GM23338 (cell line): ENCODE measurements around the gene IER5. TPM values are rescaled to one million over a fixed set of nuclear protein-coding genes. Genes with fewer than 3 reads are reported as not detected.

Experiments
- ATAC-seq: fragments of 200-7000 bp; cut with Tn5 transposase; 3 replicates; pipeline ENCODE4 v1.9.1; 2020
- DNase-seq: peaks from one replicate; pipeline ENCODE4 v3.0.0-alpha.2; 2015; ENCODE audit warnings: low spot score
- H2AFZ ChIP-seq: fragments of 200-600 bp; sonication (generic); 2 replicates; pipeline ENCODE4 v1.8.0; 2016; ENCODE audit warnings: antibody characterized with exemption, mild to moderate bottlenecking, moderate library complexity
- H3F3A ChIP-seq: fragments of 200-600 bp; sonication (generic); replicated peaks from 2 replicates; pipeline ENCODE4 v1.8.0; 2017; ENCODE audit warnings: antibody characterized with exemption, mixed run types, low read depth
- H3K27ac ChIP-seq: fragments of 200-600 bp; sonication (generic); 2 replicates; pipeline ENCODE4 v1.6.1; 2016; ENCODE audit warnings: low read depth
- H3K27me3 ChIP-seq: fragments of 200-600 bp; sonication (generic); 2 replicates; pipeline ENCODE4 v1.8.0; 2016; ENCODE audit warnings: mild to moderate bottlenecking, mixed run types, moderate library complexity; ENCODE audit not compliant: insufficient read depth
- H3K36me3 ChIP-seq: fragments of 200-600 bp; sonication (generic); 2 replicates; pipeline ENCODE4 v1.8.0; 2016; ENCODE audit warnings: mild to moderate bottlenecking; ENCODE audit not compliant: insufficient read depth
- H3K4me1 ChIP-seq: fragments of 200-600 bp; sonication (generic); 2 replicates; pipeline ENCODE4 v1.8.0; 2016; ENCODE audit warnings: mild to moderate bottlenecking, moderate library complexity; ENCODE audit not compliant: insufficient read depth
- H3K4me2 ChIP-seq: fragments of 200-600 bp; sonication (generic); 2 replicates; pipeline ENCODE4 v1.7.1; 2017; ENCODE audit warnings: mixed run types
- H3K4me3 ChIP-seq: fragments of 200-600 bp; sonication (generic); 2 replicates; pipeline ENCODE4 v1.6.1; 2016; ENCODE audit warnings: mixed run types
- H3K79me2 ChIP-seq: fragments of 200-600 bp; sonication (generic); replicated peaks from 2 replicates; pipeline ENCODE4 v1.8.0; 2017; ENCODE audit warnings: mild to moderate bottlenecking; ENCODE audit not compliant: insufficient read depth
- H3K9me2 ChIP-seq: fragments of 200-600 bp; sonication (generic); 2 replicates; pipeline ENCODE4 v1.8.0; 2017; ENCODE audit not compliant: insufficient read depth
- H4K20me1 ChIP-seq: fragments of 200-600 bp; sonication (generic); replicated peaks from 2 replicates; pipeline ENCODE4 v1.8.0; 2017; ENCODE audit warnings: mild to moderate bottlenecking; ENCODE audit not compliant: insufficient read depth
- H3K27ac Mint-ChIP-seq: 2 replicates; pipeline ENCODE4 v1.8.0; 2020; ENCODE audit warnings: inconsistent platforms, mild to moderate bottlenecking, moderate library complexity, mixed read lengths
- H3K27me3 Mint-ChIP-seq: 3 replicates; pipeline ENCODE4 v1.8.0; 2022; ENCODE audit warnings: low read depth, mild to moderate bottlenecking, moderate library complexity, mixed read lengths, inconsistent platforms; ENCODE audit not compliant: insufficient read depth, poor library complexity
- H3K36me3 Mint-ChIP-seq: 3 replicates; pipeline ENCODE4 v1.8.0; 2021; ENCODE audit warnings: low read depth, mild to moderate bottlenecking, inconsistent platforms, moderate library complexity, mixed read lengths
- H3K4me1 Mint-ChIP-seq: 3 replicates; pipeline ENCODE4 v1.8.0; 2020; ENCODE audit warnings: mild to moderate bottlenecking, inconsistent platforms, mixed read lengths
- H3K4me3 Mint-ChIP-seq: 3 replicates; pipeline ENCODE4 v1.8.0; 2021; ENCODE audit warnings: moderate library complexity, mild to moderate bottlenecking, inconsistent platforms, mixed read lengths
- H3K9me3 Mint-ChIP-seq: 3 replicates; pipeline ENCODE4 v1.8.0; 2020; ENCODE audit warnings: moderate library complexity, mild to moderate bottlenecking, inconsistent platforms, mixed read lengths
- CREB1 ChIP-seq: fragments of 250-450 bp; sonication (Bioruptor Pico); IDR thresholded peaks from 2 replicates; pipeline ENCODE4 v1.5.0; 2020; ENCODE audit warnings: low read depth, mild to moderate bottlenecking, moderate library complexity
- EZH2 ChIP-seq: fragments of 200-600 bp; sonication (generic); IDR thresholded peaks from one replicate; pipeline ENCODE4 v1.8.0; 2017; ENCODE audit warnings: antibody characterized with exemption, mild to moderate bottlenecking, low read depth; ENCODE audit not compliant: unreplicated experiment
- EZH2phosphoT487 ChIP-seq: fragments of 200-600 bp; sonication (generic); IDR thresholded peaks from one replicate; pipeline ENCODE4 v1.8.1; 2018; ENCODE audit warnings: antibody characterized with exemption; ENCODE audit not compliant: unreplicated experiment
- JUNB ChIP-seq: IDR thresholded peaks from one replicate; pipeline ENCODE4 v1.6.1; 2016; ENCODE audit warnings: antibody characterized with exemption; ENCODE audit not compliant: unreplicated experiment
- NANOG ChIP-seq: IDR thresholded peaks from 2 replicates; pipeline ENCODE4 v1.6.1; 2016; ENCODE audit warnings: antibody characterized with exemption, borderline replicate concordance
- POLR2AphosphoS5 ChIP-seq: IDR thresholded peaks from 2 replicates; pipeline ENCODE4 v1.6.1; 2016; ENCODE audit warnings: antibody characterized with exemption, low read depth
- STAT1 ChIP-seq: IDR thresholded peaks from one replicate; pipeline ENCODE4 v1.6.1; 2016; ENCODE audit warnings: antibody characterized with exemption; ENCODE audit not compliant: unreplicated experiment
- ZNF114 ChIP-seq: fragments of 250-450 bp; sonication (Bioruptor Pico); IDR thresholded peaks from 2 replicates; pipeline ENCODE4 v1.5.0; 2020; ENCODE audit warnings: mild to moderate bottlenecking, moderate library complexity
- ZNF331 ChIP-seq: fragments of 250-450 bp; sonication (Bioruptor Pico); IDR thresholded peaks from 2 replicates; pipeline ENCODE4 v1.5.0; 2020; ENCODE audit warnings: low read depth, mild to moderate bottlenecking, moderate library complexity
- polyA plus RNA-seq: library from polyadenylated mRNA; unstranded; fragments of >200 nt; fragmentation: Nextera tagmentation; extraction: Ambion mirVana; gene quantifications from 2 replicates; pipeline ENCODE4 v1.2.1, GENCODE V29; 2016
- total RNA-seq: library from RNA; depleted of rRNA; stranded (reverse); fragments of >200 nt; shearing (Covaris generic); gene quantifications from 2 replicates; pipeline ENCODE4 v1.2.3, GENCODE V29; 2014
- TF ChIP-seq, protein P1 (sequence below): IDR thresholded peaks from one replicate; pipeline ENCODE4 v1.6.1; 2018; ENCODE audit warnings: antibody characterized with exemption; ENCODE audit not compliant: unreplicated experiment
- TF ChIP-seq, protein P2 (sequence below): IDR thresholded peaks from 2 replicates; pipeline ENCODE4 v1.6.1; 2016; ENCODE audit warnings: antibody characterized with exemption
- TF ChIP-seq, protein P3 (sequence below), 2 experiments: fragments of 200-600 bp in 1 of 2; sonication (generic) in 1 of 2; conservative IDR thresholded peaks; 2 replicates each; pipeline versions ENCODE4 v1.5.1 to v1.6.1; 2016 to 2017; ENCODE audit warnings: antibody characterized with exemption in 2 of 2, low read depth in 2 of 2, mild to moderate bottlenecking in 2 of 2, moderate library complexity in 1 of 2
- TF ChIP-seq, protein P4 (sequence below): fragments of 250-450 bp; sonication (Bioruptor Pico); IDR thresholded peaks from 2 replicates; pipeline ENCODE4 v1.5.0; 2020; ENCODE audit warnings: mild to moderate bottlenecking, moderate library complexity

The IER5 gene
- total and polyA plus RNA-seq, 2 experiments from 2014 or later, result 3.8 to 9.5 TPM

DNA sequence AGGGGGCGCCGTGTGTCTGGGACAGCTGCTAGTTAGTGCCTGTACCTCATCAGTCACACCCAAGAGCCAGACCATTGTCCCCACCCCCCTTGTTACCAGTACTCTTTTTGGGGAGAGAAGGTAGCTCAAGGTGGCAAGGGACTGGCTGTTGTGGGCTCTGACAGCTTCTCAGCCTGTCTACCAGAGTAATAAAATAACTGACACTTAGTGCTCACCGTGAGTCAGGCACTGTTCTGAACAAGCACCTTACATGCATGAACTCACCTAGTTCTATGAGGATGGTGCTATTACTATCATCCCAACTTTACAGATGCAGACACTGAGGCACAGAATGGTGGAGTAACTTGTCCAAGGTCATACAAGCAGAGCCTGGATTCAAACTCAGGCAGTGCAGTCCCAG, 34.7 kb downstream of the IER5 start:
- peaks cover 6% of the 10 kb centered on the region for H3K4me1 ChIP-seq
- H3K79me2 ChIP-seq, result no peaks in the 10 kb centered on the region
- peaks cover 16% of the 10 kb centered on the region for H3K4me1 Mint-ChIP-seq
- H3K9me3 Mint-ChIP-seq, result no peaks in the 10 kb centered on the region; the same call in 2 of the 3 replicates
- ATAC-seq (no peak), DNase-seq (no peak)
- H3K27ac Mint-ChIP-seq, result no peak overlapping the region
- H3K27ac ChIP-seq, result no peak overlapping the region
- H3K36me3 Mint-ChIP-seq, result no peaks in the 10 kb centered on the region
- no peak overlapping the region for H2AFZ ChIP-seq
- peaks cover 7% of the 10 kb centered on the region for H3K27me3 Mint-ChIP-seq
- H4K20me1 ChIP-seq, result no peaks in the 10 kb centered on the region
- H3K4me2 ChIP-seq, result no peak overlapping the region
- TF ChIP-seq ZNF331 (CRISPR knock-in tag), result no peak
- TF ChIP-seq, protein P1, sequence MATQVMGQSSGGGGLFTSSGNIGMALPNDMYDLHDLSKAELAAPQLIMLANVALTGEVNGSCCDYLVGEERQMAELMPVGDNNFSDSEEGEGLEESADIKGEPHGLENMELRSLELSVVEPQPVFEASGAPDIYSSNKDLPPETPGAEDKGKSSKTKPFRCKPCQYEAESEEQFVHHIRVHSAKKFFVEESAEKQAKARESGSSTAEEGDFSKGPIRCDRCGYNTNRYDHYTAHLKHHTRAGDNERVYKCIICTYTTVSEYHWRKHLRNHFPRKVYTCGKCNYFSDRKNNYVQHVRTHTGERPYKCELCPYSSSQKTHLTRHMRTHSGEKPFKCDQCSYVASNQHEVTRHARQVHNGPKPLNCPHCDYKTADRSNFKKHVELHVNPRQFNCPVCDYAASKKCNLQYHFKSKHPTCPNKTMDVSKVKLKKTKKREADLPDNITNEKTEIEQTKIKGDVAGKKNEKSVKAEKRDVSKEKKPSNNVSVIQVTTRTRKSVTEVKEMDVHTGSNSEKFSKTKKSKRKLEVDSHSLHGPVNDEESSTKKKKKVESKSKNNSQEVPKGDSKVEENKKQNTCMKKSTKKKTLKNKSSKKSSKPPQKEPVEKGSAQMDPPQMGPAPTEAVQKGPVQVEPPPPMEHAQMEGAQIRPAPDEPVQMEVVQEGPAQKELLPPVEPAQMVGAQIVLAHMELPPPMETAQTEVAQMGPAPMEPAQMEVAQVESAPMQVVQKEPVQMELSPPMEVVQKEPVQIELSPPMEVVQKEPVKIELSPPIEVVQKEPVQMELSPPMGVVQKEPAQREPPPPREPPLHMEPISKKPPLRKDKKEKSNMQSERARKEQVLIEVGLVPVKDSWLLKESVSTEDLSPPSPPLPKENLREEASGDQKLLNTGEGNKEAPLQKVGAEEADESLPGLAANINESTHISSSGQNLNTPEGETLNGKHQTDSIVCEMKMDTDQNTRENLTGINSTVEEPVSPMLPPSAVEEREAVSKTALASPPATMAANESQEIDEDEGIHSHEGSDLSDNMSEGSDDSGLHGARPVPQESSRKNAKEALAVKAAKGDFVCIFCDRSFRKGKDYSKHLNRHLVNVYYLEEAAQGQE, result no peak
- no peak for TF ChIP-seq NANOG
- no peak for TF ChIP-seq JUNB
- TF ChIP-seq EZH2phosphoT487, result no peak
- TF ChIP-seq STAT1, result no peak
- no peak for TF ChIP-seq EZH2
- no peak for TF ChIP-seq ZNF114
- TF ChIP-seq, protein P2, sequence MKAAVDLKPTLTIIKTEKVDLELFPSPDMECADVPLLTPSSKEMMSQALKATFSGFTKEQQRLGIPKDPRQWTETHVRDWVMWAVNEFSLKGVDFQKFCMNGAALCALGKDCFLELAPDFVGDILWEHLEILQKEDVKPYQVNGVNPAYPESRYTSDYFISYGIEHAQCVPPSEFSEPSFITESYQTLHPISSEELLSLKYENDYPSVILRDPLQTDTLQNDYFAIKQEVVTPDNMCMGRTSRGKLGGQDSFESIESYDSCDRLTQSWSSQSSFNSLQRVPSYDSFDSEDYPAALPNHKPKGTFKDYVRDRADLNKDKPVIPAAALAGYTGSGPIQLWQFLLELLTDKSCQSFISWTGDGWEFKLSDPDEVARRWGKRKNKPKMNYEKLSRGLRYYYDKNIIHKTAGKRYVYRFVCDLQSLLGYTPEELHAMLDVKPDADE, result no peak
- TF ChIP-seq, protein P3, sequence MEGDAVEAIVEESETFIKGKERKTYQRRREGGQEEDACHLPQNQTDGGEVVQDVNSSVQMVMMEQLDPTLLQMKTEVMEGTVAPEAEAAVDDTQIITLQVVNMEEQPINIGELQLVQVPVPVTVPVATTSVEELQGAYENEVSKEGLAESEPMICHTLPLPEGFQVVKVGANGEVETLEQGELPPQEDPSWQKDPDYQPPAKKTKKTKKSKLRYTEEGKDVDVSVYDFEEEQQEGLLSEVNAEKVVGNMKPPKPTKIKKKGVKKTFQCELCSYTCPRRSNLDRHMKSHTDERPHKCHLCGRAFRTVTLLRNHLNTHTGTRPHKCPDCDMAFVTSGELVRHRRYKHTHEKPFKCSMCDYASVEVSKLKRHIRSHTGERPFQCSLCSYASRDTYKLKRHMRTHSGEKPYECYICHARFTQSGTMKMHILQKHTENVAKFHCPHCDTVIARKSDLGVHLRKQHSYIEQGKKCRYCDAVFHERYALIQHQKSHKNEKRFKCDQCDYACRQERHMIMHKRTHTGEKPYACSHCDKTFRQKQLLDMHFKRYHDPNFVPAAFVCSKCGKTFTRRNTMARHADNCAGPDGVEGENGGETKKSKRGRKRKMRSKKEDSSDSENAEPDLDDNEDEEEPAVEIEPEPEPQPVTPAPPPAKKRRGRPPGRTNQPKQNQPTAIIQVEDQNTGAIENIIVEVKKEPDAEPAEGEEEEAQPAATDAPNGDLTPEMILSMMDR (conservative IDR thresholded peaks at IDR 0.05; ENCODE audit: low read depth in 2 of 2), result no peak
- TF ChIP-seq, protein P4, sequence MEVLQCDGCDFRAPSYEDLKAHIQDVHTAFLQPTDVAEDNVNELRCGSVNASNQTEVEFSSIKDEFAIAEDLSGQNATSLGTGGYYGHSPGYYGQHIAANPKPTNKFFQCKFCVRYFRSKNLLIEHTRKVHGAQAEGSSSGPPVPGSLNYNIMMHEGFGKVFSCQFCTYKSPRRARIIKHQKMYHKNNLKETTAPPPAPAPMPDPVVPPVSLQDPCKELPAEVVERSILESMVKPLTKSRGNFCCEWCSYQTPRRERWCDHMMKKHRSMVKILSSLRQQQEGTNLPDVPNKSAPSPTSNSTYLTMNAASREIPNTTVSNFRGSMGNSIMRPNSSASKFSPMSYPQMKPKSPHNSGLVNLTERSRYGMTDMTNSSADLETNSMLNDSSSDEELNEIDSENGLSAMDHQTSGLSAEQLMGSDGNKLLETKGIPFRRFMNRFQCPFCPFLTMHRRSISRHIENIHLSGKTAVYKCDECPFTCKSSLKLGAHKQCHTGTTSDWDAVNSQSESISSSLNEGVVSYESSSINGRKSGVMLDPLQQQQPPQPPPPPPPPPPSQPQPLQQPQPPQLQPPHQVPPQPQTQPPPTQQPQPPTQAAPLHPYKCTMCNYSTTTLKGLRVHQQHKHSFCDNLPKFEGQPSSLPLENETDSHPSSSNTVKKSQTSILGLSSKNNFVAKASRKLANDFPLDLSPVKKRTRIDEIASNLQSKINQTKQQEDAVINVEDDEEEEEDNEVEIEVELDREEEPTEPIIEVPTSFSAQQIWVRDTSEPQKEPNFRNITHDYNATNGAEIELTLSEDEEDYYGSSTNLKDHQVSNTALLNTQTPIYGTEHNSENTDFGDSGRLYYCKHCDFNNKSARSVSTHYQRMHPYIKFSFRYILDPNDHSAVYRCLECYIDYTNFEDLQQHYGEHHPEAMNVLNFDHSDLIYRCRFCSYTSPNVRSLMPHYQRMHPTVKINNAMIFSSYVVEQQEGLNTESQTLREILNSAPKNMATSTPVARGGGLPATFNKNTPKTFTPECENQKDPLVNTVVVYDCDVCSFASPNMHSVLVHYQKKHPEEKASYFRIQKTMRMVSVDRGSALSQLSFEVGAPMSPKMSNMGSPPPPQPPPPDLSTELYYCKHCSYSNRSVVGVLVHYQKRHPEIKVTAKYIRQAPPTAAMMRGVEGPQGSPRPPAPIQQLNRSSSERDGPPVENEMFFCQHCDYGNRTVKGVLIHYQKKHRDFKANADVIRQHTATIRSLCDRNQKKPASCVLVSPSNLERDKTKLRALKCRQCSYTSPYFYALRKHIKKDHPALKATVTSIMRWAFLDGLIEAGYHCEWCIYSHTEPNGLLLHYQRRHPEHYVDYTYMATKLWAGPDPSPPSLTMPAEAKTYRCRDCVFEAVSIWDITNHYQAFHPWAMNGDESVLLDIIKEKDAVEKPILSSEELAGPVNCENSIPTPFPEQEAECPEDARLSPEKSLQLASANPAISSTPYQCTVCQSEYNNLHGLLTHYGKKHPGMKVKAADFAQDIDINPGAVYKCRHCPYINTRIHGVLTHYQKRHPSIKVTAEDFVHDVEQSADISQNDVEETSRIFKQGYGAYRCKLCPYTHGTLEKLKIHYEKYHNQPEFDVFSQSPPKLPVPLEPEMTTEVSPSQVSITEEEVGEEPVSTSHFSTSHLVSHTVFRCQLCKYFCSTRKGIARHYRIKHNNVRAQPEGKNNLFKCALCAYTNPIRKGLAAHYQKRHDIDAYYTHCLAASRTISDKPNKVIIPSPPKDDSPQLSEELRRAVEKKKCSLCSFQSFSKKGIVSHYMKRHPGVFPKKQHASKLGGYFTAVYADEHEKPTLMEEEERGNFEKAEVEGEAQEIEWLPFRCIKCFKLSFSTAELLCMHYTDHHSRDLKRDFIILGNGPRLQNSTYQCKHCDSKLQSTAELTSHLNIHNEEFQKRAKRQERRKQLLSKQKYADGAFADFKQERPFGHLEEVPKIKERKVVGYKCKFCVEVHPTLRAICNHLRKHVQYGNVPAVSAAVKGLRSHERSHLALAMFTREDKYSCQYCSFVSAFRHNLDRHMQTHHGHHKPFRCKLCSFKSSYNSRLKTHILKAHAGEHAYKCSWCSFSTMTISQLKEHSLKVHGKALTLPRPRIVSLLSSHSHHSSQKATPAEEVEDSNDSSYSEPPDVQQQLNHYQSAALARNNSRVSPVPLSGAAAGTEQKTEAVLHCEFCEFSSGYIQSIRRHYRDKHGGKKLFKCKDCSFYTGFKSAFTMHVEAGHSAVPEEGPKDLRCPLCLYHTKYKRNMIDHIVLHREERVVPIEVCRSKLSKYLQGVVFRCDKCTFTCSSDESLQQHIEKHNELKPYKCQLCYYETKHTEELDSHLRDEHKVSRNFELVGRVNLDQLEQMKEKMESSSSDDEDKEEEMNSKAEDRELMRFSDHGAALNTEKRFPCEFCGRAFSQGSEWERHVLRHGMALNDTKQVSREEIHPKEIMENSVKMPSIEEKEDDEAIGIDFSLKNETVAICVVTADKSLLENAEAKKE (CRISPR knock-in tag), result no peak
- TF ChIP-seq POLR2AphosphoS5, result no peak
- TF ChIP-seq CREB1 (CRISPR knock-in tag), result no peak
- H3K27me3 ChIP-seq, result no peaks in the 10 kb centered on the region
- no peak overlapping the region for H3K4me3 ChIP-seq
- no peaks in the 10 kb centered on the region for H3F3A ChIP-seq
- H3K9me2 ChIP-seq, result no peaks in the 10 kb centered on the region
- no peak overlapping the region for H3K4me3 Mint-ChIP-seq
- H3K36me3 ChIP-seq, result no peaks in the 10 kb centered on the region
